ENCODE data around the gene PKP3. TPM values are rescaled to one million over a fixed set of nuclear protein-coding genes. Genes with fewer than 3 reads are reported as not detected.

The PKP3 gene
- total RNA-seq, 4 donors from 2014 or later, result 612 to 880 (median 754) TPM

GRCh38 chr11:356610-357009 is 37.4 kb upstream of the PKP3 start:
- intact Hi-C loops (cut with DNase I; ENCODE audit: low total_unique reads), result loop anchor here (10.0 kb wide), 2 partner anchors 52 to 102 kb away; partner anchors contain the start of gene IFITM2
- H3K4me3 ChIP-seq (ENCODE audit: low read depth, poor library complexity, severe bottlenecking), result no peak overlapping the region
- no peak for DNase-seq (ENCODE audit: low spot score in 2 of 2)
- TF ChIP-seq POLR2A (IDR thresholded peaks at IDR 0.05), result no peak
- TF ChIP-seq CTCF (IDR thresholded peaks at IDR 0.05), result no peak
- 77% methylated on average over 6 of the region's 6 CpGs for WGBS, 2 donors

- no peak for TF ChIP-seq POLR2A (IDR thresholded peaks at IDR 0.05)
- no peak for TF ChIP-seq CTCF (IDR thresholded peaks at IDR 0.05)
- WGBS, 2 donors, result 93 to 95% methylated on average over 4 of the region's 4 CpGs
- H3K4me3 ChIP-seq (ENCODE audit: low read depth, poor library complexity, severe bottlenecking), result no peak overlapping the region
- intact Hi-C loops (cut with DNase I; ENCODE audit: low total_unique reads), result loop anchor here (10.0 kb wide), 2 partner anchors 53 to 103 kb away; partner anchors contain the start of gene IFITM2
- DNase-seq (ENCODE audit: low spot score in 2 of 2), result no peak
Measured at GRCh38 chr11:357582-357981, 36.4 kb upstream of the PKP3 start.

GRCh38 chr11:358129-358800 is 35.7 kb upstream of the PKP3 start:
- TF ChIP-seq POLR2A (IDR thresholded peaks at IDR 0.05) (no peak), CTCF (IDR thresholded peaks at IDR 0.05) (no peak)
- 67 to 70% methylated on average over 33 to 34 of the region's 34 CpGs for WGBS, 2 donors
- DNase-seq (ENCODE audit: low spot score in 2 of 2), result no peak
- intact Hi-C loops (cut with DNase I; ENCODE audit: low total_unique reads), result loop anchor here (10.0 kb wide), 2 partner anchors 53 to 103 kb away; partner anchors contain the start of gene IFITM2
- no peak overlapping the region for H3K4me3 ChIP-seq (ENCODE audit: low read depth, poor library complexity, severe bottlenecking)

- no peak overlapping the region for H3K4me3 ChIP-seq (ENCODE audit: low read depth, poor library complexity, severe bottlenecking)
- intact Hi-C loops (cut with DNase I; ENCODE audit: low total_unique reads), result loop anchor here (10.0 kb wide), 2 partner anchors 54 to 104 kb away; partner anchors contain the start of gene IFITM2
- DNase-seq (ENCODE audit: low spot score in 2 of 2), result no peak
- no peak for TF ChIP-seq CTCF (IDR thresholded peaks at IDR 0.05)
- TF ChIP-seq POLR2A (IDR thresholded peaks at IDR 0.05), result no peak
- WGBS, 2 donors, result 68 to 78% methylated on average over 5 of the region's 5 CpGs
Measured at GRCh38 chr11:359181-359714, 34.8 kb upstream of the PKP3 start.

GRCh38 chr11:360326-361280 is 33.4 kb upstream of the PKP3 start:
- TF ChIP-seq CTCF (IDR thresholded peaks at IDR 0.05), result no peak
- no peak for TF ChIP-seq POLR2A (IDR thresholded peaks at IDR 0.05)
- WGBS, 2 donors, result 83 to 85% methylated on average over 21 to 22 of the region's 22 CpGs
- no peak overlapping the region for H3K4me3 ChIP-seq (ENCODE audit: low read depth, poor library complexity, severe bottlenecking)
- no peak for DNase-seq (ENCODE audit: low spot score in 2 of 2)
- intact Hi-C loops (cut with DNase I; ENCODE audit: low total_unique reads), result no loop called here

Data from lower leg skin (tissue), 4 donors.